DMS153 treated with DMSO at 0.1 percent for 48 hours (cell line): ENCODE data around the gene TRIM41.
"Not testable (repeated sequence)": the region's sequence is repeated elsewhere in the genome, so short reads cannot be mapped to it uniquely, and the experiment has no call there.

ENCODE experiments used
- DNase-seq: peaks from one replicate; lab custom pipeline; 2025; ENCODE audit not compliant: unreplicated experiment; lab: John Stamatoyannopoulos, UW

TRIM41 gene

DNA sequence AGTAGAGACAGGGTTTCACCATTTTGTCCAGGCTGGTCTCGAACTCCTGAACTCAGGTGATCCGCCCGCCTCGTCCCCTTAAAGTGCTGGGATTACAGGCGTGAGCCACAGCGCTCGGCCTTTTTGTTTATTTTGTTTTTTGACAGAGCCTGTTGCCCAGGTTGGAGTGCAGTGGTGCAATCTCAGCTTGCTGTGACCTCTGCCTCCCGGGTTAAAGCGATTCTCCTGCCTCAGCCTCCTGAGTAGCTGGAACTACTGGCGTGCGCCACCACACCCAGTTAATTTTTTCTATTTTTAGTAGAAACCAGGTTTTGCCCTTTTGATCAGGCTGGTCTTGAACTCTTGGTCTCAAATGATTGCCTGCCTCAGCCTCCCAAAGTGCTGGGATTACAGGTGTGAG is 12.9 kb upstream of the TRIM41 start:
- DNase-seq, result not testable (repeated sequence)

DNA sequence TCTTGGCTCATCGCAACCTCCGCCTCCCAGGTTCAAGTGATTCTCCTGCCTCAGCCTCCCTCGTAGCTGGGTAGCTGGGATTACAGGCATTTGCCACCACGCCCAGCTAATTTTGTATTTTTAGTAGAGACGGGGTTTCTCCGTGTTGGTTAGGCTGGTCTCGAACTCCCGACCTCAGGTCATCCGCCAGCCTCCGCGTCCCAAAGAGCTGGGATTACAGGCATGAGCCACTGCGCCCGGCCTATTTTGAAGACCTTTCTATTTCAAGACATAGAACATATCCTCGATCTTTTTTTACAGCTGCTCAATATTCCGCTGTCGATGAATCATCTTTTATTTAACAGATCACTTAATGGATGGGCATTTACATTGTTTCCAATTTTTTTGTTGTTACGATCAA is 12.4 kb upstream of the TRIM41 start:
- DNase-seq, result not testable (repeated sequence)

DNA sequence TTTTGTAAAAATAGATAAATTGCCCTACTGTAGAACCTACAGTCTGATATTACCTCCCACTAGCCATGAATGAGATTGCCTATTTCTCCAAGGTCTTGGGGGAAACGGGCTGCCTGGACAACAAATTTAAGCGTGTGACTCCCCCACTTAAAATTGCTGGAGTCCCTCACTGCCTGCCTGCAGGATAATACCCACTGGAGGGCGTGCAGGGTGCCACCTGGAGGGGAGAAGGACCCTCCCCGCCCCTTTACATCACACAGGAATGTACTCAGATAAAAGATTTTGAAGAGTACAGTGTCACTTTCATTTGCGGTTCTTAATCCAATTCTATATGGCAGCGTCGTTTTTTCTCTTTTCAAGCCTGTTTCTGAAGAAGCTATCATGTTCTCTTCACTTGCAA is 11.9 kb upstream of the TRIM41 start:
- DNase-seq, result no peak

DNA sequence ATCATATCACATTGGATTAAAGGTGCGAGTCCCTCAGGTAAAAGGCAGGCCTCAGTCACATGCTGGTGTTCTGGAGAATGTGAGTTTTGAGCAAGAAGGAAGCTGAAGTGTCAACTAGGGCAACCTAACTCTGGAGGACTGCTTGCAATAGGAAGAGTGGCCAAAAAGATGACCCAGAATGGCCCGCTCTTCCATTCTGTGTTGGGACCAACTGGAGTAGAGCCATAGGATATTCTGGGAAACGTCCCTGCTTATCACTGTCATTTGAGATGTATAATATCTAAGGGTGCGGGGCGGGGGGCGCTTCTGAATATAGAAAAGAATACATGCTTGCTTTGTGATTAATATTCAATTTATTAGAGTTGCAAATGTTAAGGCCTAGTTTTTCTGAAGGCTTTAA is 11.0 kb upstream of the TRIM41 start:
- no peak for DNase-seq

DNA sequence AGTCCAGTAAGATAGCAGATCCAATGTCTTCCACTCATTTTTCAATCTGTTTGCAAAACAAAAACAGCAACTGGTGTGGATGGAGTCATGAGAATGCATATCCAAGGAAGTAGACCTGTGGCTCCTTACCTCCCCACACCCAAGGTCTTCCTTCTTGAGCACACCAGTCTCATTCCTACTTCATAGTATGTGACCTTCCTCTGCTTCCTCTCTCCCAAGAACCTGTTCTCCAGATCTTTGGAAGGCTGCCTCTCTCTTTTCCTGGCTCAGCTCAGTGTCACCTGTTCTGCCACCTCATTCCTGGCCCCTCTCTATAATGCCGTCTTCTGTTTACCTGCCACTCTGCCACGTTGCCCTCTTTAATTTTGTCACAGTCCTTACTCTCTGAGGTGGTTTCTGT is 10.1 kb upstream of the TRIM41 start:
- no peak for DNase-seq

DNA sequence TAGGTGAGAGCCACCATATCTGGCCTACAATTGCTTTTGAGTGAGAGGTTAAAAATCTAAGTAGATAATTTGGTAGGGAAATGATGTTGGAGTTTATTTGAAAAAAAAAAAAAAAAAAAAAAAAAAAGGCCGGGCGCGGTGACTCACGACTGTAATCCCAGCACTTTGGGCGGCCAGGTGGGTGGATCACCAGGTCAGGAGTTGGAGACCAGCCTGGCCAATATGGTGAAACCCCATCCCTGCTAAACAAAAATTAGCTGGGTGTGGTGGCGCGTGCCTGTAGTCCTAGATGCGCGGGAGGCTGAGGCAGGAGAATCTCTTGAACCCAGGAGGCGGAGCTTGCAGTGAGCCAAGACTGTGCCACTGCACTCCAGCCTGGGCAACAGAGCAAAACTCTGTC is 8.8 kb upstream of the TRIM41 start:
- DNase-seq, result not testable (repeated sequence)

DNA sequence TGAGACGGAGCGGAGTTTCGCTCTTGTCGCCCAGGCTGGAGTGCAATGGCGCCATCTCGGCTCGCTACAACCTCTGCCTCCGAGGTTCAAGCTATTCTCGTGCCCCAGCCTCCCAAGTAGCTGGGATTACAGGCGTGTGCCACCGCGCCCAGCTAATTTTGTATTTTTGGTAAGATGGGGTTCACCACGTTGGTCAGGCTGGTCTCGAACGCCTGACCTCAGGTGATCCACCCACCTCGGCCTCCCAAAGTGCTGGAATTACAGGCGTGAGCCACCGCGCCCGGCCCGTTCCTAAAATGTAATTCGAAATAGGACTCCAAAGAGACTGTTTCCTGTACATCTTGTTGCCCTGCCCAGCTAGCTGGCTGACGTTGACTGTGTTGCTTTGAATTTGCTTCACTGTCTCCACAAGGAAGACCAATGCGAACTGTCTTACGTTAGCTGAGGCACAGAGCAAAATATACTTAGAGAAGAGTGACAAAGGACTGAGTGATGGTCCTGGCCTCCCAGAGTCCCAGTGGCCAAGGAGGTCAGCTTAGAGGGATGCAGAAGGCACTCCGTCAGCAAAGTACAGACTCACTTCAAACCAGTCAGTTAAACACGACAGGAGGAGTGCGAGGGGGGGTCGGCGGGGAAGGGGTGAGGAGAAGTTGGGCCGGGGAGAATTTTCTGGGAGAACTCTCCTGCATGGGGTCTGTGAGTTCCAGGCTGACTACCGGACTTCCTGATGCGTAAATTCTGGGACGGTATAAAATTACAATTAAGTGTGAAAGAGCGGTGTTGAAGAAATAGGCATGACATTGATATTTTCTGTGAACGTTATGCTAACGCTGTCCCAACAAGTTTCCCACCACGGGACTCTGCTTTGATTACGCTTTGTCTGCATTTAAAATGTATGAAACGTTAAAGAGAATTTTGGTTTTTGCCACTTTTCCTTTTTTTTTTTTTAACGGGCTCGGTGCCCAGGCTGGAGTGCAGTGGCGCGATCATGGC is 6.8 kb upstream of the TRIM41 start:
- no peak for DNase-seq

DNA sequence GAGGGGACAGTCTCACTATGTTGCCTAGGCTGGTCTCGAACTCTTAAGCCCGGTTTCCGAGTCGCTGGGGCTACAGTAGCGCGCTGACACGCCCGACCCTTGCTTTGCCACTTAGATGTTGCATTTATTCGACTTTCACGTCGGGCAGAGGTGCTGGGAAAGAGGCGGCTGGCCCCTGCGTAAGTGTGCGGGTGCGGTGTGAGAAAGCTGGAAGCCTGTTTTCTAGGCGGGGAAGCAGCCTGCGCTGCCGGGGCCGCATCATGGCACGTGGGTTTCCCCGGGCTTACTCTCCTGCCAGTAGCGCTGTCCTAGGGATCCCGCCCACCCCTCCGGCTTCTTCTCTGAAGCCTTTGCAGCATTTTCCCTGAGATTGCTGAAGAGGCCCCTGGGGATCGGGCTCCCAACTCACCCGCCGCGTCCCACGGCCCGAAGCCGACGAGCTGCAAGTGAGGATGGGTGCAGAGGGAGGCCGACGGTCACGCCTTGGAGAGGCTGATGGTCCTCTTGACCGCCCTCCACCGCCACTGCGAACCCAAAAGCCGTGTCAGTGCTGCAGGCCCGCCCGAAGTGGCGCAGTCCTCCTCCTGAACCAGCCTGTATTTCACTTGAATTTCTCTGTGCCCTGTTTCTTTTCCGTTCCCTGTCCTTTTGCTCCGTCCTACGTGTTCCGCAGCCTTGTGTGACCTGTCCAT is 5.8 kb upstream of the TRIM41 start:
- no peak for DNase-seq

DNA sequence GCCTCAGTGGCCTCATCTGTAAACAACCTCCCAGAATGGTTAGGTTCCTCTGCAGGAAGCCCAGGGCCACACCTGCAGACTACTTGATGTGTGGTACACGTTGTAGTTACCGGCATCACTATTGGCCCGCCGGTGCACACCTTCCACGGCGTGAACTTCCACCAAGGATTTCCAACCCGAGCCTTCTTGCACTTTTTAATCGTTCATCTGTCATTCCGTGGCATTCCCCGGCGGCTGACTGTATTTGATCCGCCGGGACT is 5.3 kb upstream of the TRIM41 start:
- no peak for DNase-seq

DNA sequence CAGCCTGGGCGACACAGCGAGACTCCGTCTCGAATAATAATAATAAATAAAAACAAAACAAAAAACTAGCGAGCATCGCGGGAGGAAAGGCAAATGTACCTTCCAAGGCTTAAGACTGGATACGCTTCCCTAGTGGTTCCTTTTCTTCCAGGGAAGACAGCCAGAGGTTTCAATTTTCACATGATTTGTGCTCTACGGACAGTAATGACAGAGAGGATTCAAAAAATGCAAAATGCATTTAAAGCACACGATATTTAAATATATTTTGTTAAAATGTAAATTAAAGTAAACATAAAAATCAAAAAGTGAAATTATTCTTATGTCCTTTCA is 4.3 kb upstream of the TRIM41 start:
- no peak for DNase-seq

DNA sequence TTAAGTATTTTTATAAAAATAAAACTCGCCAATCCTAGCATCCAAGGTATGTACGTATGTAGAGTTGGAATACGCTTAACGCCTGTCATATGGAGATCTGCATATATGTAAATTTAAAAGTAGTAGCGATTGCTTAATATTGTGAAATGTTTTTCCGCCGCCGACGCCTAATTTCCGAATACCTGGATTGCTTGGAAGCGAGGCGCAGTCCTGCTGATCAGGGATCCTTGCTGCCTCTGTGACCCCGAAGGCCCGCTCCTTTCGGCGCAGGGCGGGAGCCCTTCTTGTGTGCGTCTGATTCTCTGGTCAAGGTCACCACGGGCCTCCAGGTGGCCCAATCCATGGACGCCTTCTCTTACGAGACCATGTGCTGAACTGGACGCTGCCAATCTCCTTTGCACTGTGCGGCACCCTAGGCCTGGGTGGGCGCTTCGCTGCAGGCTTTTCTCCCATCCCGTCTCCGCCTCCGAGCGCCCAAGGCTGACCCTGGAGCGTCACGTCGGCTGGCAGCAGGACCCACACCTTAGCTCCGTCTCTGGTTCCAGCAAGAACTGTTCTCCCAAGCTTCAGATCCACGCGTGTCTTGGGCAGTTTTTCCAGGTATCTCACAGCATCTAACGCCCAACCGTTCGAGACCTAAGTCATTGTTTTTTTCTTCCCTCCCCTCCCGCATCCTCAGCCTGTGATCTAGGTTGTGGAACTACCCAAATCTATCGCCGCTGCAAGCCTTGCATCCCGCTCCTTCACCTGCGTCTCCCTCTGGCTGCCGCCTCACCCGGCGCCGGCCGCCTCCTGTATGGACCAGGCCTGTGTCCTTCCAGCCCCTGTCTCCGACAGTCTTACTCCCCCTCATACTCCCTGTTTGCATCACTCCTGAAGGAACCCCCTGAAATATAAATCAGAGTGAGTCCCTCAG is 3.6 kb upstream of the TRIM41 start:
- no peak for DNase-seq

DNA sequence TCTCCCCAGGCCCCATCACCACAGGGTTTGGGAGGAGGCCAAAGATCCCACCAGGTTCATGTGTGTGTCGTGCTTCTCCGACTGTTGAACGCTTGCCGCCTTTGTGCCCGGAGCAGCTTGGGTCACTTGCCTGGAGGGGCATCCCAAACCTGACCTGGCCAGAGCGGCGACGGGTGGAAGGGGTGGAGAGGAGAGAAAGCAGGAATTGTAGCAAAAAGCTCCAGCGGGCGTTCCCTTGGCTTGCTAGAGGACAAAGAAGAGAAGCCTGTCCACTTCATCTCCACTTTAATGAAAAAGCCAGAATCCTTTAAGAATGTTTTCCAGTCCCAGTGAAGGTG is 2.9 kb upstream of the TRIM41 start:
- no peak for DNase-seq

DNA sequence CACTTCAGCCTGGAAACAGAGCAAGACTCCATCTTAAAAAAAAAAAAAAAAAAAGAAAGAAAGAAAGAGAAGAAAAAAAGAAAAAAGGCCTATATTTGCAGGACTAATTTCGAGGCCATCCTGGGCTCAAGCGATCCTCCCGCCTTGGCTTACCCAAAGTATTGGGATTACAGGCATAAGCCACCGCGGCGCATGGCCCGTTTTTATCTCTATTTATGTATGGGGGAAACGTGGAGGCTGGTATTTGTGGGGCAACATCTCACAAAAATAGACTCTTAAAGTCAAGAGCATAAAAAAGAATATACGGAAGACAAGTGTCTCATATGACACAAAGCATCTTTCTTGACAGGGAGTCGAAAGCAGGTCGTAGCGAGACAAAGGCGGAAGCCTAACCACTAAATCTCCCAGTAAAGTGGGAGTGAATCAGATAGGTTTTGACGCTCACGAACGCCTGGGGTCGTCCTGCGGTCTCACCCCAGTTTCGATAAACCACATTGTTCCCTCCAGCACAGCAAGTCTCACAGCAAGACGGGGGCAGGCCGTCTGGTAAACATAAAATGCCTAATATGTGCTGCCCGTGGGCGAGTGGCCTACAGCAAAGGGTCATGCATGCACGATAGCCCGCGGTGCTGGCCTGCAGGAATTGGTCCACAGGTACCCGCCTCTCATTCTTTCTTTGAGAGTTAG is 1.8 kb upstream of the TRIM41 start:
- no peak for DNase-seq

DNA sequence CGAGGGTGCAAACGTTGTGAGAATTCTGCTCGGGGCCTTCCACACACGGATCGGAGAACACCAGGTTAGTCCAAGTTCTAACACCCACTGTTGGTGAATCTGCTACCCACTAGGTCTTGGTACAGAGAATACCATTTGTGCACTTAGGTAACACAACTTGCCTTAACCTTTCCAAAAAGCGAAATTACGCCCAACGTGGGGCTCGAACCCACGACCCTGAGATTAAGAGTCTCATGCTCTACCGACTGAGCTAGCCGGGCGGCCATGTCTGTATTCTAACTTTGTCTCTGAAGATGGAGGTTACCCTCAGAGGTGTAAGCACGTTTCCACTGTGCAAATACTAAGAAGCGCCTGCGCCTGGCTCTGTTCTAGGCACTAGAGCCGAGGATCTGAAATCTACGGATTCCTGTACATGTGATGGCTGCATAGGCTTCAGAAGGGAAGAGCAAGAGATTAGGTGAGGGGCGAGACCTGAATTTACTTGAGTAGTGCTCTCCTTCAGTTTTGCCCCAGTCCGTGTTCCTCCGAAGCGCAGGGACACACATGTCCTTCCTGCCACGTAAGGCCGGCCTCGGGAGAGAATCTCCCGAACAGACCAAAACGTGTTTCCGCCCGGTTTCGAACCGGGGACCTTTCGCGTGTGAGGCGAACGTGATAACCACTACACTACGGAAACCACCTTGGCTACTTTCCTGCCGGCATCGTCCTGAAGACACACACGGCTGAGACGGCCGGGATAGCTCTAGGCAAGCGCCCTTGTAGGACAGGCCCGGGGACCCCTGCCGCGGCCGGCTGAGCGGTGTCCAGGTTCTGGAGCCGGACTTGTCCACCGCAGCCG is 1.1 kb upstream of the TRIM41 start:
- no peak for DNase-seq

DNA sequence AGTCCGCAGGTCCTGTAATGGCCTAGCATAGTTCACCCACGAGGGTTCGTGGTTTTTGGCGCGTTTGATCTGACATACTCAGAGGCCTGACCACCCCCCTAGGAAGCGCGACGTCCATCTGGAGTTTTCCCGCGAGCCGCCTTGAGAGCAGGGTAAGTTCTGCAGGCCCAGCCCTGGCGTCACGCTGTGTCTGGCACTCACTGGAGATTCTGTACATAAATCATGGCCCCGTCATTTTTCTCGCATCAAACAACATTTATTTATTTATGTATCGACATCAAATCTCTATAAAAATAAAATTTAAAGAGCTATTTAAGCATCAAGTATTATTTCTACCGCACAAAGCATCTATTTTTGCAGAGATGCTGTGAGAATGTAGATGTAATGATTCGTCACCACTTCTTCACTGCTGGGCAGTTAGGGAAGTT is 437 bp upstream of the TRIM41 start:
- no peak for DNase-seq

DNA sequence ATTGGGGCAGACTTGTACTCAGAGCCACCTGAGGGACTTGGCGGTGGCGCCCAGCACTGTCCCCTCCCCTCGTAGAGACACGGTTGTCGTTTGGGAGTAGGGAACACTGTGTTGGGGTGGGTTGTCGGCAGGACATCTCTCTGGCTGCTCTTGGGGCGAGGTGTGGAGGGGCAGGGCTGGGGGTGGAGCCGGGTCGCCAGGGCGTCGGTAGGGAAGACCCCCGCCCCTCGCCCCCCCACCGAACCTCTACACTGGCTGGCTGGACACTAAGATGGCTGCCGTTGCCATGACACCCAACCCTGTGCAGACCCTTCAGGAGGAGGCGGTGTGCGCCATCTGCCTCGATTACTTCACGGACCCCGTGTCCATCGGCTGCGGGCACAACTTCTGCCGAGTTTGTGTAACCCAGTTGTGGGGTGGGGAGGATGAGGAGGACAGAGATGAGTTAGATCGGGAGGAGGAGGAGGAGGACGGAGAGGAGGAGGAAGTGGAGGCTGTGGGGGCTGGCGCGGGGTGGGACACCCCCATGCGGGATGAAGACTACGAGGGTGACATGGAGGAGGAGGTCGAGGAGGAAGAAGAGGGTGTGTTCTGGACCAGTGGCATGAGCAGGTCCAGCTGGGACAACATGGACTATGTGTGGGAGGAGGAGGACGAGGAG is 778 bp downstream of the TRIM41 start:
- no peak for DNase-seq

DNA sequence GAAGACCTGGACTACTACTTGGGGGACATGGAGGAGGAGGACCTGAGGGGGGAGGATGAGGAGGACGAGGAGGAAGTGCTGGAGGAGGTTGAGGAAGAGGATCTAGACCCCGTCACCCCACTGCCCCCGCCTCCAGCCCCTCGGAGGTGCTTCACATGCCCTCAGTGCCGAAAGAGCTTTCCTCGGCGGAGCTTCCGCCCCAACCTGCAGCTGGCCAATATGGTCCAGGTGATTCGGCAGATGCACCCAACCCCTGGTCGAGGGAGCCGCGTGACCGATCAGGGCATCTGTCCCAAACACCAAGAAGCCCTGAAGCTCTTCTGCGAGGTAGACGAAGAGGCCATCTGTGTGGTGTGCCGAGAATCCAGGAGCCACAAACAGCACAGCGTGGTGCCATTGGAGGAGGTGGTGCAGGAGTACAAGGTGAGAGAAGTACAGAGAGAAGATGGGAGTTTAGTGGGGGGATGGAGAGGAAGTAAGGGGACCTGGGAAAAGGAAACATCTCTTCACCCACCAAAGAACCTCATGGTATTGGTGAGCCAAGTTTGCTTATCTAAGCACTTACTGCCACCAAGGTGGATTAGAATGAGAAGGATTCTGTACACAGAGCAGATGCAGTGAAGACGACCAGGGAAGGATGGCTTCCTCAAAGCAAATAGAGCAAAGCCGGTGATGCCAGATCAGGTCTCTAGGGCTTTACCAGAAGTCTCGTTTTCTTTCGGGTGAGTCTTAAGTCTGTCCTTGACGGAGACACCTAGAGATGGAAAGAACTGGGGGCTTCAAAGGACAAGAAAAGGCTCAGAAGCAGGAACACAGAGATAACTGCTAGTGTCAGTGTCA is 1.5 kb downstream of the TRIM41 start:
- DNase-seq, result no peak

DNA sequence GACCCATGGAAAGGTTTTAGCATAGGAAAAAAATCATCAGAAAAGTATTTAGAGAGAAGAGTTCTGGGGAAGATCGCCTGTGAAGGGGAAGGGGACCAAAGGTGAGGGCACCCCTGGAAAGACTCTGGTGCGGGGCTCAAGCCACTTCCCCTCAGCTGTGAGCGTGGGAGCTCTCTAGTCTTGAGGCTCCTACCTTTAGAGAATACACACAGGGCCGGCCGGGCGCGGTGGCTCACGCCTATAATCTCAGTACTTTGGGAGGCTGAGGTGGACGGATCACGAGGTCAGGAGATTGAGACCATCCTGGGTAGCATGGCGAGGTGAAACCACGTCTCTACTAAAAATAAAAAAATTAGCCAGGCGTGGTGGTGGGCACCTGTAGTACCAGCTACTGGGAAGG is 6.9 kb downstream of the TRIM41 start:
- DNase-seq, result no peak

DNA sequence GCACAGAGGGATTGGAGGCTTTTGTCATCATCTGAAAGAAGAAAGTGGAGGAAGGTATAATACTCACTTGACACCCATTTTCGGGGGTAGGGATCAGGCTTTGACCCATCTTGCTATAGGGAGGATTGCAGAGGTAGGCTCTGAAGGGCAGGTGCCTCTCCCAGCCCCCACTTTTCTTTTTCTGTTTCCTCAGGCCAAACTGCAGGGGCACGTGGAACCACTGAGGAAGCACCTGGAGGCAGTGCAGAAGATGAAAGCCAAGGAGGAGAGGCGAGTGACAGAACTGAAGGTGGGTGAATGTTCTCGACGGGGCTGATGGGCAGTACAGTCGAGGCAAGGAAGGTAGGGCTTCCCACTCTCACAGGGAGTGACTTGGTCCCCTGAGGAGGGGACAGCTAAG is 7.5 kb downstream of the TRIM41 start:
- DNase-seq, result no peak
